Esophagus squamous epithelium (tissue), 4 donors: ENCODE data around the gene ZHX3.

Source experiments
- POLR2A ChIP-seq, 4 donors: fragments of 450-650 bp; IDR thresholded peaks; one replicate each; pipeline ENCODE4 v1.6.1; 2017; ENCODE audit warnings: antibody characterized with exemption in 4 of 4, mild to moderate bottlenecking in 4 of 4, moderate library complexity in 3 of 4
- TF ChIP-seq, protein P1 (sequence below), 6 experiments: fragments of 450-650 bp in 4 of 6; fragments of 200-600 bp in 2 of 6; sonication (generic) in 2 of 6; IDR thresholded peaks; one replicate each; pipeline ENCODE4 v1.5.1; 2016 to 2019; ENCODE audit warnings: antibody characterized with exemption in 6 of 6, mild to moderate bottlenecking in 4 of 6, moderate library complexity in 4 of 6

DNA sequence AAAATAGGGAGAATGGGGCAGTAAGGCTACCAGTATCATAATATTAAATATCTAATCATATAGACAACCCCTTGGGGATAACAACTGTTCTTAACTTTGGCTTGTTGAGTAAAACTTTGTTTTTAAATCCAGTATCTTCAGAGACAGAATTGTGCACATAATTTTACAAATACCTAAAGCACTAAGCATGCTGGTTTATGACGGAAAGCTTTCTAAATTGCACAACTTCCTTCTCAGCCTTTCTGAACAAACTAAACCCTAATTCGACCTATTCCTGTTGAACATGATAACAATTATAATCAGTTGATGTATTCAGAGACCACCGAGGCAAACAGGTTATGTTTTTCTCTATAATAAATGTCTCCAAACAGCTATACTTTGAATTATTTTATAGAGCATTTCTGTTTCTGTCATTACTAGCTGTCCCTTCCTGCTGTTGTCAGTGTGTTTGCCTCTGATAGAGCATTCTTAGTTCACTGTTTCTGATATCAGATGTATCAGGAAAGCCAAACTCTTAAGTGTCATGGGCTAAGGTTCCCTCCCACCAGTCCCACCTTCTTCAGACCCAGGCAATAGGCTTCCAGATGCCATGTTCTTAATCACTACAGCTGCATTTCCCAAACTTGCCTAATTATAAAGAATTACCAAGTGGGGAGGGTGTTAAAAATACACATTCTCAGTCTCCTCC lies 8.7 kb downstream of the ZHX3 start:
- TF ChIP-seq, protein P1, sequence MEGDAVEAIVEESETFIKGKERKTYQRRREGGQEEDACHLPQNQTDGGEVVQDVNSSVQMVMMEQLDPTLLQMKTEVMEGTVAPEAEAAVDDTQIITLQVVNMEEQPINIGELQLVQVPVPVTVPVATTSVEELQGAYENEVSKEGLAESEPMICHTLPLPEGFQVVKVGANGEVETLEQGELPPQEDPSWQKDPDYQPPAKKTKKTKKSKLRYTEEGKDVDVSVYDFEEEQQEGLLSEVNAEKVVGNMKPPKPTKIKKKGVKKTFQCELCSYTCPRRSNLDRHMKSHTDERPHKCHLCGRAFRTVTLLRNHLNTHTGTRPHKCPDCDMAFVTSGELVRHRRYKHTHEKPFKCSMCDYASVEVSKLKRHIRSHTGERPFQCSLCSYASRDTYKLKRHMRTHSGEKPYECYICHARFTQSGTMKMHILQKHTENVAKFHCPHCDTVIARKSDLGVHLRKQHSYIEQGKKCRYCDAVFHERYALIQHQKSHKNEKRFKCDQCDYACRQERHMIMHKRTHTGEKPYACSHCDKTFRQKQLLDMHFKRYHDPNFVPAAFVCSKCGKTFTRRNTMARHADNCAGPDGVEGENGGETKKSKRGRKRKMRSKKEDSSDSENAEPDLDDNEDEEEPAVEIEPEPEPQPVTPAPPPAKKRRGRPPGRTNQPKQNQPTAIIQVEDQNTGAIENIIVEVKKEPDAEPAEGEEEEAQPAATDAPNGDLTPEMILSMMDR (IDR thresholded peaks at IDR 0.05), result no peak
- no peak for TF ChIP-seq POLR2A (IDR thresholded peaks at IDR 0.05)
